Body of pancreas (tissue), 4 donors: ENCODE data around the gene CCDC3.

ENCODE experiments used
- POLR2A ChIP-seq, 3 donors: fragments of 450-650 bp; IDR thresholded peaks; one replicate each; pipeline ENCODE4 v1.6.1; 2016; ENCODE audit warnings: antibody characterized with exemption in 3 of 3, mild to moderate bottlenecking in 2 of 3
- TF ChIP-seq, protein P1 (sequence below), 7 experiments: fragments of 450-650 bp in 4 of 7; fragments of 200-600 bp in 3 of 7; sonication (generic) in 3 of 7; IDR thresholded peaks; one replicate each; pipeline ENCODE4 v1.5.1; 2016 to 2019; ENCODE audit warnings: antibody characterized with exemption in 7 of 7

DNA sequence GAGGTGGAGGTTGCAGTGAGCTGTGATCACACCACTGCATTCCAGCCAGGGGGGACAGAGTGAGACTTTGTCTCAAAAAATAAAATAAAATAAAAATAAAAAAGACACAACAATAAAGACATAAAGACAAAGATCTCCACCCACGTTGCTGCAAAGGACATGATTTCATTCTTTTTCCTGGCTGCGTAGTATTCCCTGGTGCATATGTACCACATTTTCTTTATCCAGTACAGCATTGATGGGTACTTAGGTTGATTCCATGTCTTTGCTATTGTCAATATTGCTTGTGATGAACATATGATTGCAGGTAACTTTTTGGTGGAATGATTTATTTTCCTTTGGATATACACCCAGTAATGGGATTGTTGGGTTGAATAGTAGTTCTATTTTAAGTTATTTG, 42.0 kb upstream of the CCDC3 start:
- no peak for TF ChIP-seq POLR2A (IDR thresholded peaks at IDR 0.05)
- TF ChIP-seq, protein P1, sequence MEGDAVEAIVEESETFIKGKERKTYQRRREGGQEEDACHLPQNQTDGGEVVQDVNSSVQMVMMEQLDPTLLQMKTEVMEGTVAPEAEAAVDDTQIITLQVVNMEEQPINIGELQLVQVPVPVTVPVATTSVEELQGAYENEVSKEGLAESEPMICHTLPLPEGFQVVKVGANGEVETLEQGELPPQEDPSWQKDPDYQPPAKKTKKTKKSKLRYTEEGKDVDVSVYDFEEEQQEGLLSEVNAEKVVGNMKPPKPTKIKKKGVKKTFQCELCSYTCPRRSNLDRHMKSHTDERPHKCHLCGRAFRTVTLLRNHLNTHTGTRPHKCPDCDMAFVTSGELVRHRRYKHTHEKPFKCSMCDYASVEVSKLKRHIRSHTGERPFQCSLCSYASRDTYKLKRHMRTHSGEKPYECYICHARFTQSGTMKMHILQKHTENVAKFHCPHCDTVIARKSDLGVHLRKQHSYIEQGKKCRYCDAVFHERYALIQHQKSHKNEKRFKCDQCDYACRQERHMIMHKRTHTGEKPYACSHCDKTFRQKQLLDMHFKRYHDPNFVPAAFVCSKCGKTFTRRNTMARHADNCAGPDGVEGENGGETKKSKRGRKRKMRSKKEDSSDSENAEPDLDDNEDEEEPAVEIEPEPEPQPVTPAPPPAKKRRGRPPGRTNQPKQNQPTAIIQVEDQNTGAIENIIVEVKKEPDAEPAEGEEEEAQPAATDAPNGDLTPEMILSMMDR (IDR thresholded peaks at IDR 0.05): no peak
